HG03175 (cell line): ENCODE data around the gene RPP14.

ENCODE experiments used
- ATAC-seq: cut with Tn5 transposase; IDR thresholded peaks from one replicate; pipeline ENCODE4 v1.9.1; 2021; ENCODE audit warnings: mild to moderate bottlenecking, moderate library complexity; ENCODE audit not compliant: unreplicated experiment

Gene RPP14

GRCh38 chr3:58353722-58354553 lies 47.9 kb downstream of the RPP14 start:
- no peak for ATAC-seq

DNA sequence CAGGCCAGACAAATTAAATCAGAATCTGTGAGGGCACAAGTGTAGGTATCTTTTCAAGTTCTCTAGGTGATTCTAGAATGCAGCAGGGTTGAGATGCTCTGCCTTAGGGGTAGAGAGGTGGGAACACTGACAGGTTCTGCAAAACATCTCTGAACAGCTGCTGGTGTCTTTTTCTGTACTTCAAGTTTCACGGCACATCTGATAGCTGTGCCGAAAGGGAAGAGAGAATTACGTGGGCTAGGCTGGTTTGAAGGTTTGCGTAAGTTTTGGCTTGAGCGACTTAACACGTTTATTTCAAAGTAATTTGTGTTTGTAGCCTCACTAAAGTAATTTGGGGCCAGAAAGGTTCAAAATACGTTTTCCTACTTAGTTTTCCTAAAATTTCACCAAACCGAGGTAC lies 49.1 kb downstream of the RPP14 start:
- peak; percentile 54 for ATAC-seq

DNA sequence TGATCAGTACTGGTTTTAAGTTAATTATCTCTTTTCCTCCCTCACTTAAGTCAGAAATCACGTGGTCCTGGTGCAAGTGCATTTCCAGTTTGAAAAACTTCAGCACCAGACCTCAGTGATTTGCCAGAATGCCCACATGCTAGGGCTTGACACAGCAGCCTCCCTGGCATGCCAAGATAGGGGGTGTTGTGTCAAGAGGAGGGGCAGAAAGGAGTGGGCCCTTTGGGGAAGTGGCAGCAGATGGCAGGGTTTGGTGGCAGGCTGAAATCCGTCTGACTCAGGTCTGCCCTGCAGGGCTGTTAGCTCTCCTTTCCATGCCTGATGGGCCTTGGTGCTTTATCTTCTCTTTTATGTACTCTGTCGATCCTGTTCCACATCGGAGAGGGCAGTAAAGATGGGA lies 50.0 kb downstream of the RPP14 start:
- no peak for ATAC-seq

DNA sequence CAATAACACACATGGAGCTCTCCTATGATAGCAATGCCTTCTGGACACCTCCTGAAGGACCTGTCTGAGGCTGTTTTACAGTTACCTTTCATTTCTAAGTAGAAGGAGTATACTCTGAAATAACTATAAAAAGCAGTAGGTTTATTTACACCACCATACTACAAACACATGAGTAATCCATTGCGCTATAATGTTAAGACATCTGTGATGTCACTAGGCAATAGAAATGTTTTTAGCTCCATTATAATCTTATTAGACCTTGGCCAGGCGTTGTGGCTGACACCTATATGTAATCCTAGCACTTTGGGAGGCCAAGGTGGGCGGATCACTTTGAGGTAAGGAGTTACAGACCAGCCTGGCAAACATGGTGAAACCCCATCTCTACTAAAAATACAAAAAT lies 51.4 kb downstream of the RPP14 start:
- ATAC-seq, result no peak

GRCh38 chr3:58358092-58358491 lies 52.0 kb downstream of the RPP14 start:
- no peak for ATAC-seq

GRCh38 chr3:58358808-58359207 lies 52.8 kb downstream of the RPP14 start:
- ATAC-seq, result no peak

- no peak for ATAC-seq
Measured at GRCh38 chr3:58359621-58360020, 53.6 kb downstream of the RPP14 start.

GRCh38 chr3:58361866-58362265 lies 55.8 kb downstream of the RPP14 start:
- no peak for ATAC-seq

DNA sequence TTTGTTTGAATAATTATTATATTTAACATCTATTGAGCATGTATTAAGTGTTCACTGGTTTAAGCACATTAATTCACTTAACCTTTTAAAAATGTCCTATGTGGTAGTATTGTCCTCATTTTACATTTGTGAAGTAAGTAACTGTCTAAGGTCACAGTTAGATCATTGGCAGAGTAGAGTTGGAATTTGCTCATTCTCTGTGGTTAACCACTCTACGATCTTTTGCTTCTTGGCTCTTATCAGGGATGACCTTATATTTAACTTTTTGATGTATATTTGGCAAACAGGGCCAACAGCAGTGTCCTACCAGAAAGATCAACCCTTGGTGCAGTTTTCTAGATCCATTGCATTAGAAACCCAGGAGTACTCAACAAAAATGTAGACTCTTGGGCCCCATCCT lies 60.7 kb downstream of the RPP14 start:
- no peak for ATAC-seq

DNA sequence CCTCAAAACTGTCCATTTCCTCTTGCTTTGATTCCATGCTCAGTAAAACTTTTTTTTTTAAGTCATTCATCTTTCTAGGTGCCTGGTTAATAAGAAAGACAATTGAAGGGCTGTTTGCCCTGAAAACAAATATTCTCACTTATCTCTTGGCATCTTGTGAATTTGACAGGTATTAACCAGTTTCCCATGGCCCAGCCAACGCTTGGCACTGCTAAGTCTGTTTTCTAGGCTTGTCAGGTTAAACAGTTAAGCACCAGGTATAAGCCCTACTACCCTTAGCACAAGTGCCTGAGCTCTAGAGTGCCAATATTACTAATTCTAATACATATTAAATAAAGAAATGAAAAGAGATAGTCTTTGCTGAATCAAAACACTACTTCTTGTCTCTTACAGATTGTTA lies 63.0 kb downstream of the RPP14 start:
- no peak for ATAC-seq
